Measurements from ENCODE around the gene DTNBP1.

DNA sequence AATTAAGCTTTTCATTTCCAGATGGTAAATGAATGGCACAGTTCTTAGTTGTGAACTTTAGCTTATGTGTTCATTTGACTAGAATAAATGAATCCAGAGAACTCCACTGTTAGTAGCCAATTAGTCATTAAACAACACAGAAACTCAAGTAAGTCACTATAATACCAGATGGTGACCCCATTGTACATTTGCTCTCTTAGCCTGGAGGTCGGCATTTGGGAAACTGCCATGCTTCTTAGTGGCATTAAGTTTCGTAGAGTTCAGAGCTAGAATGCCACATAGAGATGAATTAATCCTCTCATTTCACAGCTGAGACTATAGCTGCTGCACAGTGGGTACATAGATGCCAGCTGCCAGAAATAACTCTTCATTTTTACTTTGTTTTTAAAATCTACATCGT is 10.8 kb upstream of the DTNBP1 start:
- TF ChIP-seq, protein P1, sequence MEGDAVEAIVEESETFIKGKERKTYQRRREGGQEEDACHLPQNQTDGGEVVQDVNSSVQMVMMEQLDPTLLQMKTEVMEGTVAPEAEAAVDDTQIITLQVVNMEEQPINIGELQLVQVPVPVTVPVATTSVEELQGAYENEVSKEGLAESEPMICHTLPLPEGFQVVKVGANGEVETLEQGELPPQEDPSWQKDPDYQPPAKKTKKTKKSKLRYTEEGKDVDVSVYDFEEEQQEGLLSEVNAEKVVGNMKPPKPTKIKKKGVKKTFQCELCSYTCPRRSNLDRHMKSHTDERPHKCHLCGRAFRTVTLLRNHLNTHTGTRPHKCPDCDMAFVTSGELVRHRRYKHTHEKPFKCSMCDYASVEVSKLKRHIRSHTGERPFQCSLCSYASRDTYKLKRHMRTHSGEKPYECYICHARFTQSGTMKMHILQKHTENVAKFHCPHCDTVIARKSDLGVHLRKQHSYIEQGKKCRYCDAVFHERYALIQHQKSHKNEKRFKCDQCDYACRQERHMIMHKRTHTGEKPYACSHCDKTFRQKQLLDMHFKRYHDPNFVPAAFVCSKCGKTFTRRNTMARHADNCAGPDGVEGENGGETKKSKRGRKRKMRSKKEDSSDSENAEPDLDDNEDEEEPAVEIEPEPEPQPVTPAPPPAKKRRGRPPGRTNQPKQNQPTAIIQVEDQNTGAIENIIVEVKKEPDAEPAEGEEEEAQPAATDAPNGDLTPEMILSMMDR (IDR thresholded peaks at IDR 0.05) = no peak
- TF ChIP-seq POLR2A (IDR thresholded peaks at IDR 0.05) = no peak
